ENCODE data around the gene EFHC1.

DNA sequence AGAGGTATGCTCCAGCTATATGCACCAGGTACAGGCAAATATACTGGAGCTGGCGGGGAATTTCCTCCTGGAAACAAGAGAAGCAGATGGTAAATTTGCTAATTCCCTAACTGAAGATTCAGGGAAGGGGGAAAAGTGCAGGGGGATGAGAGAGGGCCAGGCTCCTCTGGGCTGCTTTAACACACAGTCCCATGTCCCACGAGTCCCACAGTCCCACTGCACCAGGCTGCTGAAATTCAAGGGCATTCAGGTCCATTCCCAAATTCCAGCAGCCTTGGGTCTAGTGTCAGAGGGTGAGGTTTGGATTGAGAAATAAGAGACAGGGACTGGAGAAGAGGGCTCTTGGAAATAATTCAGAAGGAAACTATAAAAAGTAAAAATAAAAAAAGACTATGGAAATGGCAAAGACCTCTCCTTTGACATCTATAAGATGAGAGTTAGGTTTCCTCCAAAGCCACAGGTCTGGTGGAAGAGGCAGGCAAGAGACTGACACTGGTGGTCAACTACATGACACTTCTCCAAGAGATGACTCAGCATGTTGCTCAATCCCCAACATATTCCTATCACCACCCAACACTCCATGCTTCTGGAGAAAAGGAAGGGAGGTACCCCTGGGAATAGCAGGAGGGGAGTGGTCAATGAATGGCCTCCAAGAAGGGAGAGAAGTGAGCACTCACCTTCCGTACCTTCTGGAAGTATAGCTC is 87.6 kb downstream of the EFHC1 start:
- TF ChIP-seq CTCF (IDR thresholded peaks at IDR 0.05; ENCODE audit: poor library complexity) = no peak
- TF ChIP-seq EZH2 (IDR thresholded peaks at IDR 0.05; ENCODE audit: borderline replicate concordance) = no peak
